GM18870 (cell line): ENCODE measurements around the gene SLC13A5.
"Not testable (repeated sequence)": the region's sequence is repeated elsewhere in the genome, so short reads cannot be mapped to it uniquely, and the experiment has no call there.

Experiments used
- ATAC-seq: cut with Tn5 transposase; IDR thresholded peaks from one replicate; pipeline ENCODE4 v1.9.1; 2021; ENCODE audit warnings: moderate library complexity; ENCODE audit not compliant: unreplicated experiment

The SLC13A5 gene

GRCh38 chr17:6713130-6713917, at the start of gene SLC13A5:
SLC13A5 (minus strand) TSS chr17:6713369; CDS start chr17:6713333, 36 bp downstream.
- ATAC-seq: no peak

DNA sequence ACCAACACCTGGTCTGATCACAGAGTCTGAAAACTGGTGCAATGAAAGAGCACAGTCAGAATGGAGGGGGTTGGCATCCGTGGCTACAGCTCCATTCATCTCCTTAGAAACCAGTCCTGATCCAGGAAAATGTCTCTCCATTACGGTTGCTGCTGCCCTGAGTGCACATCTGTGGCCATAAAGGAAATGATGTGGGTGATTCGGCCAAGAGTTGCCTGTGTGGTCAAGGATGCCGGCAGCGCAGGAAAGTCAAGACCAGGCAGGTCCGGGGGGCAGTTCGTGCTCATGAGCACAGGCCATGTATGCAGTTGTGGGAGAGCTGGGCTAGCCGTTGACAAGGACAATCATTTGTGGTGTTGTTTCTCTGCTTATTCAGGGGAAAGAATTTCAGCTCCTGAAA, 48.6 kb upstream of the SLC13A5 start:
- ATAC-seq: no peak

DNA sequence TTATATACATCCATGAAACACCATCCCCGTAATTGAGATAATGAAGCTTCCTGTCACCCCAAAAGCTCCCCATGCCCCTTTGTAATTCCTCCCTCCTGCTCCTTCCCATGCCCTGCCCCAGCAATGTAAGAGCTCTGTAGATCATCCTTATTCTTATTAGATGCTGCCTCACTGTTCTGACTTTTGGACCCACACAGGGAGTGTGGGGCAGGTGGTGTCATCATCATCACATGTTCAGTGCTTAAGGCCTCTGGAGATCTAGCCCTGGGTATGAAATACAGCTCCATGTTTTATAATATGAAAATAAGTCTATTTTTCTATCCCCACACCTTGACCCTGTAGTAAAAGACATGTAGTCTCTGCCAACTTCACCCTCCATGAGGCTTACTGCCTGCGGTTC, 44.6 kb upstream of the SLC13A5 start:
- ATAC-seq: no peak

DNA sequence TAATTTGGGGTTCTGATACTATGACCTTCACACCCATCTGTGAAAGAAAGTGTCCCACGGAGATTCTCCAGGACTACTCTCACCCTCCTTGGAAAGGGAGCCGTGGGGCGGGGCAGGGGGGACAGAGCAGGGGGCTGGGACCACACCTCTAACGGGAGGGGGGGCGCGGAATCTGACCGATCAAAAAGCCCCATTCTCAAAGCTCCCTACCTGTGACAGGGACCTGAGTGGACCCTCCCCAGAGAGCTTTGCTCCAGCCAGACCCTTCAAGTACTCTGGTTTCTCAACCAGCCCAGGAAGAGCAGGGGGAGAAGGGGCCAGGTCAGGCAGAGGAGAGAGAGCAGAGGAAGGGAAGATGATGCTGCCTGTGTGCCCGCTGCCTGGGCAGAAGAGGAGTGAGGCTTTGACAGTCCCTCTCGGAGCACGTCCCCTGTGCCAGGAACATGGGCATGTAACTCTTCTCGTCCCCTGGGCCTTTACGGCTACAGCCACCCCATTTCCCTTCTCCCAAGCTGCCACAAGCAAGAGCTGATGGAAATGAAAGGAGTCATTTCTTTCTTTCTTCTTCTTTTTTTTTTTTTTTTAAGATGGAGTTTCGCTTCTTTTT, 43.4 kb upstream of the SLC13A5 start:
- no peak for ATAC-seq

DNA sequence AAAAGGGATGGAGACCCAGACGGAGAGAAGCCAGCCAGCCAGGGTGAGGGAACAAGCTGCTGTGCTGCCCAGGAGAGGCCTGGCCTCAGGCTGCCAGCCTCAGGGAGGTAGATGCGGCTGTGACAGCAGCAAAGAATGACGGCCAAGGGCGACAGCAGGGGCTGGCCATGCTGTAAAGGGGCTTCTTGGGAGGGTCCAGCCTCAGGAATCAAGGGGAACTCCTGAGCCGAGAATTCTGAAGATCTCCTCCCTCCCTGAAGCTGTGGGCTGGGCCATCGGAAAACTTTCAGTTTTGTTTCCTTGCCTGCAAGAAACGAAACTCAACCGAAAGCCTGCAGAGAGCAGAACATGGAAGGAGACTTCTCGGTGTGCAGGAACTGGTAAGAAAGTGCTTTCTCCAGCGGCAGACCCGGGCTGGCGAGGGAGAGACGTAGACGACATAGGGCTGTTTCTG, 42.6 kb upstream of the SLC13A5 start, which contains the start of gene XAF1:
XAF1 (plus strand) TSS at position 316 of the 454 bp plus-strand sequence; CDS start at position 349, 33 bp downstream.
- ATAC-seq: no peak

- no peak for ATAC-seq
Observed at GRCh38 chr17:6755281-6755680, 42.1 kb upstream of the SLC13A5 start.

DNA sequence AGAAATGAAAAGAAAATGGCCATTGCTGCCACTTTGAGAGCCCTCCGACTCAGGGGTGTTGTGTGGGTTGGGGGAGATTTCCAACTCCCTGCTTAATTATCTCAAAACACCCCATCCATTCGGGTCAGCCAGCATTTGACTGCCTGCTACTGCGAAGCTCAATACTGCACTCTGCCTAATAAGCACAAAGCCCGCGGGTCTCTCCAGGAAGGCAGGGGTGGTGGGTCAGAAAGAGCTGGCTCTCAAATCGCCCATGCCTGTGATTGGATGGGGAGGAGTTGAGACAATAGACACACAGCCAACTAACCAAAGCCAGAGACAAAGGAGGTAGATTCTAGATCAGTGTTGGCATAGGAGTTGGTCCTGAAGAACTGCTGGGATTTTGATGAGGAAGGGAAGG, 40.4 kb upstream of the SLC13A5 start:
- no peak for ATAC-seq

DNA sequence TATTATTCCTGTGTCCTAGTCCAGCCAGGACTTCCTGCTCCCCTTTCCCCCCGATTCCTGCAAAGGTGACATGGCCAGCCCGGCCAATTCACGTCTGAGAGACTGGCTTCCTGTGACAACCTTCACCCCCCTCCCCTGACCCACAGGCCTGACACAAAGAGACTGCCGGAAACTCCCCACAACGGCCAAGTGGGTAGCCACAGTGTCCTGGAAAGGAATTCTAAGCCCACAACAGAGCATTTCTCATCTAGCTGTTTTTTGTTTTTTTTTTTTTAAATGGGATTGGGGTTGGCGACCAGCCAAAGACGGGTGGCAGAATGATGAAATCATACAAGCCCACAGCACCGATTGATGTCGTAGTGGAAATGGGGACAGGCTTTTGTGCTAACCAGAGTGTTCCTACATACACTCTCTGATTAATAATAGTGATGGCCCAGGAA, 39.9 kb upstream of the SLC13A5 start:
- no peak for ATAC-seq

DNA sequence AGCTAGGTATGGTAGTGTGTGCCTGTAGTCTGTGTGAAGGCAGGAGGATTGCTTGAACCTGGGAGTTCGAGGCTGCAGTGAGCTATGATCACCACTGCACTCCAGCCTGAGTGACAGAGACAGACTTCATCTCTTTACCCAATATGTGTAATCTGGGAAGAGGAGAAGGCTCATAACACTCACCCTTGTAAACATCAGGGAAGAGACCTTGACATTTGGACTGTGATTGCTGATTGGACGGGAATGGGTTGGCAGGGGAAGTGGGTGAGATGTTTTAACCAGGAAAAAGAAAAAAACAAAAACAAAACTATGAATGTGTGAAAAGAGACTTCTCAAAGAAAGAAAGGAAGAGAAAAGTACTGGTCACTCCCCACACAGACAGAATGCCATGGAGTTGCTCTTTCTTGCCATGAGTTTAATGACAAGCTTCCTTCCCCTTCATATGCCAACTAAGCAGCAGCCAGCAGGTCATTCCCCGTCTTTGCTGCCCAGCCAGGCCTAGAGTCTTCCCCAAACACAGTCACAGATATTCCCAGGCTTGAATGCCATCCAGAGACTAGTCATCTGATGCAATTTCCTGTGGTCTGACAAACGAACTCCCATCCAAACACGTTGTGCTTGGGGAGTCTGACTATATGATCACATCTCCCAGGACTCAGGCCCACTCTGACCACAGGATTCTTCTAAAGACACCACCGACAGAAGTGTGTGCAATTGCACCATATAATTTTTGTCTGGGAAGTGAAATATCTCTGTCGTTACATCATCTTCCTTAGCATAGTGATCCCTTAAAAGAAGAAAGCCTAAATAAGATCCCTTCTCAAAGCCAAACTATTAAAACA, 39.1 kb upstream of the SLC13A5 start:
- ATAC-seq: no peak

DNA sequence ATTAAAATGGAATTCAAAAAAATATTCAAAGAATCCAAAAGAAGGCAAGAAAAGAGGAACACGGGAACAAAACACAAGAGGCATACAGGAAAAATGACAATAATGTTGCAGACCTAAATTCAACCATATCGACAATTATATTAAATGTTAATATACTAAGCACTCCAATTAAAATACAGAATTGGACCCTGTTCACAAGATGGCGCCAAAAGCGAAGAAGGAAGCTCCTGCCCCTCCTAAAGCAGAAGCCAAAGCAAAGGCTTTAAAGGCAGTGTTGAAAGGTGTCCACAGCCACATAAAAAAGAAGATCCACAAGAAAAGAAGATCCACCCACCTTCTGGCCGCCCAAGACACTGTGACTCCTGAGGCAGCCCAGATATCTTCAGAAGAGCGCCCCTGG, 36.4 kb upstream of the SLC13A5 start:
- ATAC-seq: no peak

- ATAC-seq: no peak
Observed at GRCh38 chr17:6748617-6749016, 35.4 kb upstream of the SLC13A5 start.

GRCh38 chr17:6746665-6747064, 33.5 kb upstream of the SLC13A5 start:
- not testable (repeated sequence) for ATAC-seq

DNA sequence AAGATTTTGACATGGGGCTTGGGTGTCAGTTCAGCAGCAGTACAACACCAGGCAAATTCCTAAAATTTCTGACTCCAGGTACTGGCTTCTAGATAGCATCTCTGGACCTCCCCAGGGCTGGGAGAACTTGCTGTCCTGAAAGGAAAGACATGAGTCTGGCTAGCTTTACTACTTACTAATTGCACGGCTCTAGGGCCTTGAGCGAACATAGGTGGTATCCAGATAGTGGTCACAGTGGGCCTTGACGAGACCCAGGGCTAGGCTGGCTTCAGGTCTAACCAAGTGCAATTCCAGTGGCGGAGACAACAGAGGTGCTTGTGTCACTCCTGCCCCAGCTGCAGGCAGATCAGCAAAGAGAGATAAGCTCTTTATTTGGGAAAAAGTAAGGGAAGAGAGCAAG, 16.4 kb upstream of the SLC13A5 start:
- ATAC-seq: no peak

DNA sequence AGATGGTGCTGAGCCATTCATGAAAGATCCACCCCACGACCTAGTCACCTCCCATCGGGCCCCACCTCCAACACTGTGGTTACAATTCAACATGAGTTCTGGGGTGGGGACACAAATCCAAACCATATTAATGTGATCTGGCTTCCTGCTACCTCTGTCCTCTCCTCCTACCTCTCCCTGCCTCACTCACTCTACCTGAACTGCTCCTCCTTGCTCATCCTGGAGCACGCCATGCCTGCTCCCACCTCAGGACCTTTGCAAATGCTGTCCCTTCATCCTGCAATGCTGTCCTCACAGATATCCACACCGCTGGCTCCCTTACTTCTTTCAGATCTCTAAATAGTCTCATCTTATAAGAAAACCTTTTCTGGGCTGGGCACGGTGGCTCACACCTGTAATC, 10.8 kb upstream of the SLC13A5 start:
- ATAC-seq: no peak

- no peak for ATAC-seq
Observed at GRCh38 chr17:6721744-6722143, 8.6 kb upstream of the SLC13A5 start.

DNA sequence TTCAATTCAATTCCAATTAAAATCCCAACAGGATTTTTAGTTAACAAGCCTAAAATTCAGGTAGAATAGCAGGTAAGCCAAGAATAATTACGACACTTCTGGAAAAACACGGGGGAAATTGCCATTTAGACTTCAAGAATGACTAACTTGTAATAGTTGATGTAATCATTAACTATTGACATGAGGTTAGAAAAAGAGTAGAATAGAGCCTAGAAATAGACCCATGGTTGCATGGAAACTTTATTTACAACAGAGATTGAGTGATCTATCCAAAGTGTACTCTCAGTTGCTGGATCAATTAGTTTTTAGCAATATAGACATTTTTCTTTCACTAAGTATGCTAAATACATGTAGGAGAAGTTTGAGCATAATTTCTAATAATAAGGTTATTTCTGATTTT, 3.6 kb upstream of the SLC13A5 start:
- ATAC-seq: no peak

GRCh38 chr17:6714315-6714874, 1.2 kb upstream of the SLC13A5 start:
- ATAC-seq: no peak

GRCh38 chr17:6713918-6714271, 726 bp upstream of the SLC13A5 start:
- ATAC-seq: no peak

GRCh38 chr17:6712854-6713129, 377 bp downstream of the SLC13A5 start:
- no peak for ATAC-seq

DNA sequence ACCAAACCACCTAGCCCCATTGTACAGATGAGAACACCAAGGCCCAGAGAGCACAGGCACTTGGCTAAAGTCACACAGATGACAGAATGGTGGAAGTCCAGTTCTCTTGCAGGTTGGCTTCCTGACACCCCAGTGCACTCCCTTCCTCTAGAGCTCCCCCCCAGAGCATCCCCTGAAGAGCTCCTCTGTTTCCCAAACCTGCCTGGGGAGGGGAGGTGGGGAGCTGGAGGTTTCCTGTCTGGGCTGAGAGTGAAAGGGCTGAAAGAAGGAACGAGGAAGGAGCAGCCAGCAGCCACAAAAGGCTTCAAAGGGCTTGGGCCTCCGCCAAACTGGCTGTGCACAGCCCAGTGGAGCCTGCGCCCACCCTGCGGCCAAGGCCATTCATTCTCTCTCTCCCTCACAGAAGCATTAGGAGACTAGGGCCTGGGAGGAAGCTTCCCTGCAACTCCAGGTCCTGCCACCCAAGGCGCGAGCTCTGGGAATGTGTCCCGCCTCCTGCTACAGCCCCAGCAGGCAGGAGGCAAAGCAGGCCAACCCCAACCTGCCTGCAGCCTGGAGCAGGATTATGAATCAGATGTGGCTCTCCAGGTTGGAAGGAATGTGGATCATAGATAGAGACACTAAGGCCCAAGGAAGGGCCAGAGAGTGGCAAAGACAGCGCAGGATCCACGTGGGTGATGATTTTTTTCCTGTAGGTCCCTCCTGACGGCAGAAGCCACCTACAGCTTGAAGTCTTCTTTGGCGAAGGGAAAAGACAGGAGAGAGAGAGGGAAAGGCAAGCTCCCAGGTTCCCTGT, 913 bp downstream of the SLC13A5 start:
- ATAC-seq: no peak

DNA sequence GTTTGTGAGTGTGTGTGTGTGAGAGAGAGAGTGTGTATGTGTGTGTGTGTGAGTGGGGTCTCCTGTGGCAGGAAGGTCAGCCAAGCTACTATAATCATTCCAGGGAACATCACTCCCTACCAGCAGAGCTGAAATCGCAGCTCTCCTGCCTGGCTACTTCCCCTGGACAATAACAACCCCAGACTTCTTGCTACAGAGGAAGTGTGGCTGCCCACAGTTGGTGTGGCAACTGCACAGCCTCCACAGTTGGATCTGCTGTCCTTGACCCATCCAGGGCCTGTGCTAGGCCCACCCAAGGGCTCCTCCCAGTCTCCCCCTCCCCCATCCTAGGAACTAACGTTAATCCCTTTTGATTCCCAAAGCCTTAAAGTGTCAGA, 1.5 kb downstream of the SLC13A5 start:
- no peak for ATAC-seq
